ENCODE measurements around the gene PTPN3.
"Not testable (repeated sequence)": the region's sequence is repeated elsewhere in the genome, so short reads cannot be mapped to it uniquely, and the experiment has no call there.

The PTPN3 gene, protein sequence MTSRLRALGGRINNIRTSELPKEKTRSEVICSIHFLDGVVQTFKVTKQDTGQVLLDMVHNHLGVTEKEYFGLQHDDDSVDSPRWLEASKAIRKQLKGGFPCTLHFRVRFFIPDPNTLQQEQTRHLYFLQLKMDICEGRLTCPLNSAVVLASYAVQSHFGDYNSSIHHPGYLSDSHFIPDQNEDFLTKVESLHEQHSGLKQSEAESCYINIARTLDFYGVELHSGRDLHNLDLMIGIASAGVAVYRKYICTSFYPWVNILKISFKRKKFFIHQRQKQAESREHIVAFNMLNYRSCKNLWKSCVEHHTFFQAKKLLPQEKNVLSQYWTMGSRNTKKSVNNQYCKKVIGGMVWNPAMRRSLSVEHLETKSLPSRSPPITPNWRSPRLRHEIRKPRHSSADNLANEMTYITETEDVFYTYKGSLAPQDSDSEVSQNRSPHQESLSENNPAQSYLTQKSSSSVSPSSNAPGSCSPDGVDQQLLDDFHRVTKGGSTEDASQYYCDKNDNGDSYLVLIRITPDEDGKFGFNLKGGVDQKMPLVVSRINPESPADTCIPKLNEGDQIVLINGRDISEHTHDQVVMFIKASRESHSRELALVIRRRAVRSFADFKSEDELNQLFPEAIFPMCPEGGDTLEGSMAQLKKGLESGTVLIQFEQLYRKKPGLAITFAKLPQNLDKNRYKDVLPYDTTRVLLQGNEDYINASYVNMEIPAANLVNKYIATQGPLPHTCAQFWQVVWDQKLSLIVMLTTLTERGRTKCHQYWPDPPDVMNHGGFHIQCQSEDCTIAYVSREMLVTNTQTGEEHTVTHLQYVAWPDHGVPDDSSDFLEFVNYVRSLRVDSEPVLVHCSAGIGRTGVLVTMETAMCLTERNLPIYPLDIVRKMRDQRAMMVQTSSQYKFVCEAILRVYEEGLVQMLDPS

DNA sequence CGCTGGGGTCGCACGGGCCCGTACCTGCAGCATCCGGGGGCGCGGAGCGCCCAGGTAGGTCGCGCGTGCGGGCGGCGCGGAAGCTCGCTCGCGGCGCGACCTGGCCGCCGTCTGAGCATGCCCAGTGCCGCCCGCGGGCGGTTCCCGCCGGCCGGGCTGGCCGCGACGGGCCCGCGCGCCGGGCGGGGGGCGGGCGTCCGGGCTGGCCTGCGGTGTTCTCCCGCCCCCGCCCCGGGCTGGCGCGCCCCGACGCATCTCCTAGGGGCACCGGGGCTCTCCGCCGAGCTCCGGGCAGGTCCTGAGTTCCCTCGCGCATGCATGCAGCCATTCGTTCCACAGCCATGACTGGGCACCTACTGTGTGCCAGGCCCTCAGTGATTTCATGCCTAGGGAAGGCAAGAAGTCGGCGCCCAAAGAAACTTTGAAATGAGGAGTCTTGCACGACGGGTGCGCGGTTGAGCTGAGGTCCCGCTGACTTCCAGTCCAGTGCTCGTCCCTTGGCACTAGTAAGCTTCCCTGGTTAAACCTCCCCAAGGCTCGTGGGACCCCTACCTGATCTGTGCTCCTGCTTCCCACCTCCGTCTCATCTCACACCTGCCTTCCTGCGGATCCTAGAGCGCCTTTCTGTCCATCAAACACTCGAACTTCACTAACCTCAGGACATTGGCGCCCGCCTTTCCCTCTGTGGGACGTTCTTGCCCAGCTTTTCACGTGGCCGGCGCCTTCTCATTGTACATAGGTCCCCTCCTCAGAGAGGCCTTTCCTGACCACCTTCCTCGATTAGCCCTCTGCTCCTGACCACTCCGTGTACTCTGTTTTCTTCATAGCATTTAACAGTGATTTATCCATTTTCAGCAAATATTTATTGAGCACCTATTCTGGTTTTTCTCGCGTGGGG, at the start of gene PTPN3:
TSS of gene PTPN3 (minus strand) at position 113 of the 898 bp plus-strand sequence. CDS start 34,873 bp downstream, outside the sequence.
- Mint-ChIP-seq H3K36me3 (no peaks in the 10 kb centered on the region), H3K27ac (no peak within 1 kb of the TSS), H3K4me1 (peaks cover 9% of the 10 kb centered on the region), H3K4me3 (no peak within 1 kb of the TSS), H3K9me3 (no peaks in the 10 kb centered on the region)
- ATAC-seq: no peak
- DNase-seq (ENCODE audit: low spot score in 2 of 2): no peak

DNA sequence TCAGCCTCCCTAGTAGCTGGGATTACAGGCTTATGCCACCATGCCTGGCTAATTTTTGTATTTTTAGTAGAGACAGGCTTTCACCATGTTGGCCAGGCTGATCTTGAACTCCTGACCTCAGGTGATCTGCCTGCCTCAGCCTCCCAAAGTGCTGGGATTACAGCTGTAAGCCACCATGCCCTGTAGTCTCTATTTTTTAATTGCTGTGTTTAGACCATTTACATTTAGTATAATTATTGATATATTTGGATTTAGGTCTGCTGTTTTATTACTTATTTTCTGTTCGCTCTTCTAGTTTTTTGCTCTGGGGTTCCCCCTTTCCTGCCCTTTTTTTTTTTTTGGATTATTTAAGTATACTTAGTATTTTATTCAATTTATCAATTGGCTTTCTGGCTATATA, 46.8 kb upstream of the PTPN3 start:
- H3K4me3 Mint-ChIP-seq; DNase-seq (ENCODE audit: low spot score in 2 of 2); H3K4me1 Mint-ChIP-seq; H3K27ac Mint-ChIP-seq; ATAC-seq; H3K36me3 Mint-ChIP-seq: not testable (repeated sequence)
- peaks cover 15% of the 10 kb centered on the region for H3K9me3 Mint-ChIP-seq

DNA sequence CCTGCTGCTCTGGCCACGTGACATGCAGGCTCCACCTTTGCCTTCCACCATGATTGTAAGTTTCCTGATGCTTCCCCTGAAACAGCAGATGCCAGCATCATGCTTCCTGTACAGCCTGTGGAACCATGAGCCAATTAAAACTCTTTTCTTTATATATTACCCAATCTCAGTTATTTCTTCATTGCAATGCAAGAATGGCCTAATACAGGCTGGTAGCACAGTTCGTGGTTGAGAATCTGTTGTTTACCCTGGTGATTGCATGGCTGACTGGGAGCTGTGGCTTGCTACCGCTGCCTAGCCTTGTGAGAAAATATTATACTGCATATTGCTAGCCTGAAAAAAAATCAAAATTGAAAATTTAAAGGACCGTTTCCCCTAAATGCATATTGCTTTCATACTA, 44.8 kb upstream of the PTPN3 start:
- H3K4me1 Mint-ChIP-seq: no peaks in the 10 kb centered on the region
- ATAC-seq (no peak), DNase-seq (ENCODE audit: low spot score in 2 of 2) (no peak)
- no peak overlapping the region for H3K27ac Mint-ChIP-seq
- H3K9me3 Mint-ChIP-seq: peaks cover 18% of the 10 kb centered on the region
- no peak overlapping the region for H3K4me3 Mint-ChIP-seq
- H3K36me3 Mint-ChIP-seq: no peaks in the 10 kb centered on the region

DNA sequence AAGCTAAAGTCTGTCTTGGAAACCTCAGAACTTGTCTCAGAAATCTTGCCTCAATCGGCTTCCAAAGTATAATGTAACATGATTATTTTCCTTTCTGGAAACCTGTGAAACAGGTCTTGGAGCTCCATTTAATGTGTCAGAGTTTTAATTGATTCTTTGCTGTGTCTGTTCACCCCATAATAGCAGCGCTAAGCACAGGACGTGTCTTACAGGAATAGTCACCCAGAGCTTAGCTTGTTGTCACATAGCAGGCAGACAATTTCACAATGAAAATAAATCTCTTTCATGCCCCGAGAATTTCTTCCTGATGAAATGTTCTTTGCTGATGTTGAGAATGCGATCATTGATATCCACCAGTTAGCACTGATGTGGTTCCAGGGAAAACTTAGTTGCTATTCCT, 40.2 kb upstream of the PTPN3 start:
- no peak for DNase-seq (ENCODE audit: low spot score in 2 of 2)
- Mint-ChIP-seq H3K4me3 (no peak overlapping the region), H3K4me1 (no peaks in the 10 kb centered on the region), H3K9me3 (peaks cover 6% of the 10 kb centered on the region), H3K27ac (no peak overlapping the region), H3K36me3 (no peaks in the 10 kb centered on the region)
- no peak for ATAC-seq

DNA sequence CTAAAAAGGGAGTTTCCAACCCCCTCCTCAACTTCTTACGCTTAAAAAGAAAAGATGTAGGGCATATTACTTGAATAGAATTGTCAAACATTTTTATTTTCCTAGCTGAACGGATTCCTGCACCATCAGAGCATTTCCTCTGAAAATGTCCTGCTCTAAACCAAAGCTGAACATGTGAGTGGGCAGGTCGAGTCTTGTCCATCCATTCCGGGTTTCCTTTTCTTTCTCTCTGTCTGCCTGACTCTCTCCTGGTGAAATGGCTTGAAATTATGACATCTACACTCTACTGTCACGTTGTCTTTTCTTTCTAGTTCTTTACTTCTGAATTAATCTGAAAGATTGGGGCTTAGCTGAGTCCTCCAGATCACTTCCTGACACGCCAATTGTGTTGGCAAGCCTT, 39.2 kb upstream of the PTPN3 start:
- Mint-ChIP-seq H3K9me3 (peaks cover 3% of the 10 kb centered on the region), H3K4me3 (no peak overlapping the region), H3K4me1 (no peaks in the 10 kb centered on the region), H3K27ac (no peak overlapping the region), H3K36me3 (no peaks in the 10 kb centered on the region)
- no peak for DNase-seq (ENCODE audit: low spot score in 2 of 2)
- no peak for ATAC-seq

DNA sequence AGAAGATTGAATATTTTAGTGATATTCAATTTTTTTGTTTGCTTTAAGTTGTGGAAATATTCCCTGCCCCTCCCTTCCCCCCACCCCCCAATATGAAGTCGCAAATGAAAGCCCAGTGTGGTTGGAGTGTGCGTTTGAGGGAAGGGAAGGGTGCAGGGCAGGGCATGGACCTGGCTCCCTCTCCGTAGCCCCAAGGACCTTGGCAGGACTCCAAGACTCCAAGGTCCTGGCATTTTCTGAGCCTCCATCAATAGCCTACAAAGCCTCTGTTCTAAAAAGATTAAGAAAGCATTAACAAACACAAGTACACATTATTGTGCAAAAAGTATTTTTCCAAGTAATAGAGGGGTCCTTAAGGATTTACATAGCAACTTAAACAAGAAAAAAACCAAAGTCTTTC, 38.8 kb upstream of the PTPN3 start:
- Mint-ChIP-seq H3K9me3 (peaks cover 3% of the 10 kb centered on the region), H3K36me3 (no peaks in the 10 kb centered on the region), H3K4me1 (no peaks in the 10 kb centered on the region), H3K4me3 (no peak overlapping the region), H3K27ac (no peak overlapping the region)
- ATAC-seq: no peak
- no peak for DNase-seq (ENCODE audit: low spot score in 2 of 2)

DNA sequence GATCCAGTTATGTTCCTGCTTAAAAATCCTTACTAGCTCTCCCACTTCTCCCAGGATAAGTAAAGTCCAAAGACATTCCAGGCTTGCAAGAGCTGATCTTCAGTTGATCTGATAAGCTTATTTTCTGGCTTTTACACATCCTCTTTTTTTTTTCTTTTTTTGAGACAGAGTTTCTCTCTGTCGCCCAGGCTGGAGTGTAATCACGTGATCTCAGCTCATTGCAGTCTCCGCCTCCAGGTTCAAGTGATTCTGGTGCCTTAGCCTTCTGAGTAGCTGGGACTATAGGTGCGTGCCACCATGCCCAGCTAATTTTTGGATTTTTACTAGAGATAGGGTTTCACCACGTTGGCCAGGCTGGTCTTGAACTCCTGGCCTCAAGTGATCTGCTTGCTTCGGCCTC, 37.3 kb upstream of the PTPN3 start:
- H3K4me1 Mint-ChIP-seq: no peaks in the 10 kb centered on the region
- H3K9me3 Mint-ChIP-seq: peaks cover 3% of the 10 kb centered on the region
- no peak overlapping the region for H3K27ac Mint-ChIP-seq
- DNase-seq (ENCODE audit: low spot score in 2 of 2): no peak
- no peaks in the 10 kb centered on the region for H3K36me3 Mint-ChIP-seq
- no peak for ATAC-seq
- H3K4me3 Mint-ChIP-seq: no peak overlapping the region

DNA sequence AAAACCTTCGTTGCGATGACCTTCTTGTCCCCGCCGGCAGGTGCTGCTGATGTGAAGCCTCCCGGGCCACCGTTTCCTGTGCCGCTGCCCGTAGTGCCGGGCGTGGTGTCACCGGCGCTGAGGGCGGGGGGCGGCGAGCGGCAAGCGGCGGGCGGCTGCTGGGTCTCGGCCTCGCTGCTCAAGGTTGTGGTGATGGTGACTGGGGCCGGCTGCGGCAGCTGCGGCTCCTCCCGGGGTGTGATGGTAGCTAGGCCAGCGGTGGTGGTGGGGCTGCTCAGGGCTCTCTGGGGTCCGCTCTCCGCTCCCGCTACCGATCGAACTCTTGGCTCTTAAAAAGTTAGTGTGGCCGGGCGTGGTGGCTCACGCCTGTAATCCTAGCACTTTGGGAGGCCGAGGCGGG, 36.0 kb upstream of the PTPN3 start:
- DNase-seq (ENCODE audit: low spot score in 2 of 2): no peak
- Mint-ChIP-seq H3K4me1 (no peaks in the 10 kb centered on the region), H3K27ac (no peak overlapping the region), H3K9me3 (peaks cover 2% of the 10 kb centered on the region), H3K36me3 (no peaks in the 10 kb centered on the region), H3K4me3 (no peak overlapping the region)
- no peak for ATAC-seq

DNA sequence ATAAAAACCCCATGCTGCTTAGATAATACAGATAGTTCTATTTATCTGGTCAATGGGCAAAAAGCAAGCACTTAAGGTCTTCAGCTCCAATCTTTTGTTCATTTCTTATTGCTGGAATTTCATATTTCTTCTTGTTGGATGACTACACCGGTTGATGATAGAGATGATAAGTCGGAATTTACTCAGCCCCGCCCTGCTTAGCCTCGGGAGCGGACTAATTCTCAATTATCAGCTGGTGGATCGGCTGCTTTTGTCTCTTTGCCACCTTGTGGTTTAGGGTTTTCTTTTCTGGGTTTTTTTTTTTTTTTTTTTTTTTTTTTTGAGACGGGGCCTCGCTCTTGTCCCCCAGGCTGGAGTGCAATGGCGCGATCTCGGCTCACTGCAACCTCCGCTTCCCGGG, 34.5 kb upstream of the PTPN3 start:
- not testable (repeated sequence) for ATAC-seq; H3K4me3 Mint-ChIP-seq; DNase-seq (ENCODE audit: low spot score in 2 of 2); H3K27ac Mint-ChIP-seq; H3K4me1 Mint-ChIP-seq; H3K9me3 Mint-ChIP-seq; H3K36me3 Mint-ChIP-seq

DNA sequence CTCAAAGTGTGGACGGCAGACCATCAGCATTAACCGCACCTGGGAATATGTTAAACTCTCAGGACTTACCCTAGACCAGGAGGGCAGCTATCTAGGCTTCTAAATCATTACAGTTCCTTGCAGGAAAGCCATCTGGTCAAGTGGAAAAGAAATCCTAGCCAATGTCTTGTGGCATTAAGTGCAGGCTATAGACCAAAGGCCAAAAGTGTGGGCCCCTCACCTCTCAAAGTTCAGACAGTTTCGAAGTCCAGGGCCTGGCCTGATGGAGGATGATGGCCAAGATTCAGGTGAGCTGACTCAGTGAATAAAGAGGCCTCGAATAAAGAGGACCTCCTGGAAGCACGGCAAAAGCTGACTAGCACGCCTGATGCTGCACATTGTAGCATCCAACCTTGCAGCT, 24.0 kb upstream of the PTPN3 start:
- Mint-ChIP-seq H3K27ac (no peak overlapping the region), H3K36me3 (no peaks in the 10 kb centered on the region), H3K4me3 (no peak overlapping the region), H3K4me1 (no peaks in the 10 kb centered on the region), H3K9me3 (no peaks in the 10 kb centered on the region)
- DNase-seq (ENCODE audit: low spot score in 2 of 2): no peak
- ATAC-seq: no peak

DNA sequence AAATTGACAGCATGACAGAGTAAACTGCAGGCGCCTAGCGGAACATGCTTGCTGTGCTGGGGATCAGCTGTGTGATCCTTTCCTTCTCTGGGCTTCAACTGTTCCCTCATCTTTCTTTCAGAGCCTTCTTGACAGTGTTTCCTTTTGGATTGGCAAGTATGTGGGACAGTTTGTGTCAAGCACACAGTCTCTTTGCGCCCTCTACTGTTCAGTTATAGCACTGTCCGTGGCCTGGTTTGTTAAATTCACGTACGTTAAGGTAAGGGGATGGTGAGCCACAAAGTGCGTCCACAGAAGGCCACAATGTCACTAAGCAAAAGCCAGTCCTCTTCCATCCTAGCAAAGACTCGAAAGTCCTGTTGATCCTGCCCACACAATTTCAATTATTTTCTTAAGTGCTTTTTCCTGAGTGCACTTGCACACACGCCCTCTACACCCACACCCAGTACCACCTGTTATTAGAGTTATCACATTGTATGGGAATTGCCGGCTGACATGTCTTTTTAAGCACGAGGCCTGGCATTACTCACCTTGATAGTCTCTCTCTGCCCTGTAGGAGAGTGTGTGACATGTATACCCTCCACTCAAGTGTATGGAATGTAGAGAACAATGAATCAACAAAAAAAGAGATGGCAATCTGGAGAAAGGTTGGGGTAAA, 22.5 kb upstream of the PTPN3 start:
- H3K4me1 Mint-ChIP-seq: no peaks in the 10 kb centered on the region
- ATAC-seq: peak; percentile 50
- H3K9me3 Mint-ChIP-seq: peaks cover 3% of the 10 kb centered on the region
- H3K36me3 Mint-ChIP-seq: no peaks in the 10 kb centered on the region
- peak; percentile 5 to 60 for DNase-seq (ENCODE audit: low spot score in 2 of 2)
- H3K4me3 Mint-ChIP-seq: no peak overlapping the region
- no peak overlapping the region for H3K27ac Mint-ChIP-seq

DNA sequence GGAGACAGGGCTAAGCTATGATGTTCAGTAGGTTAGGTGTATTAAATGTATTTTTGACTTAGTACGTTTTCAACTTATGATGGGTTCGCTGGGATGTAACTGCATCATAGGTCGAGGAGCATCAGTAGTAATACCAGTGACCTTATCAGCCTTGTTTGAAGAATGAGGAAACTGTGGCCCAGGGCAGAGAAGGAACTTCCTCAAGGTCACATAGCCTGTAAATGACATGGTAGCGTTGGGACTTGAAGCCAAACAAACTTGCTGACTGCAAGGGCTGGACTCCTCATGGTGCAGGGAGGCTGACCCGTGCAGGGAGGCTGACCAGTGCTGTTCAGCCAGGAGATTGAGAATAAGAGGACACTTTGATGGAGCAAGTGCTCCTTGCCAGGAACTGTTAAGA, 21.3 kb upstream of the PTPN3 start:
- H3K27ac Mint-ChIP-seq: no peak overlapping the region
- DNase-seq (ENCODE audit: low spot score in 2 of 2) (no peak), ATAC-seq (no peak)
- H3K36me3 Mint-ChIP-seq: no peaks in the 10 kb centered on the region
- peaks cover 3% of the 10 kb centered on the region for H3K9me3 Mint-ChIP-seq
- H3K4me1 Mint-ChIP-seq: no peaks in the 10 kb centered on the region
- no peak overlapping the region for H3K4me3 Mint-ChIP-seq

DNA sequence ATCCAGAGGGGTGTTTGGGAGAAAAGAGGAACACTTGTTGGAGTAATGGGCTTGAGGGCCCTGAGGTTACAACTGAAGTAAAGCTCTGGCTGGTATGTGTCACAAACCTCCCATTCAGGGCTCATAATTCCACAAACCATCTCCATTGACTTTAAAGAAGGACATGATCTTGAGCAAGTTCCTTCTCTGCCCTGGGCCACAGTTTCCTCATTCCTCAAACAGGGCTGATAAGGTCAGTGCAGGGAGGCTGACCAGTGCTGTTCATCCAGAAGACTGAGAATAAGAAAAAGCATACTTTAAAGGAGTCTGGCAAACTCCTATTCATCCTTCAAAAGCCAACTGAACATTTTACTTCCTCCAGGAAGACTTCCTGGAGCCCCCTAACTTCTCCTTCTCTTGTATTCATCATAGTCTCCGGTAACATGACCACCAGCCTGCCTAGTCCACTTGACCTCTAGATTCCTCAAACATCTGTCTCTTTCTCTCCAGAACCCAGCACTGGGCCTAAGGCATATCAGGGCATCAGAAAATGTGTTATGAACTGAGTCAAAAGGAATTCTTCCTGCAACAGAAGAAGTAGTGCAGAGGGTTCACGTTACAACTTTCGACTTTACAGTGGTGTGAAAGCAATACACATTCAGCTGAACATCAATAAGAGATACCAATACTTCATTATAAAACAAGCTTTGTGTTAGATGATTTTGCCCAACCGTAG, 20.7 kb upstream of the PTPN3 start:
- Mint-ChIP-seq H3K9me3 (peaks cover 3% of the 10 kb centered on the region), H3K27ac (no peak overlapping the region), H3K4me1 (no peaks in the 10 kb centered on the region), H3K36me3 (no peaks in the 10 kb centered on the region), H3K4me3 (no peak overlapping the region)
- ATAC-seq: no peak
- no peak for DNase-seq (ENCODE audit: low spot score in 2 of 2)

DNA sequence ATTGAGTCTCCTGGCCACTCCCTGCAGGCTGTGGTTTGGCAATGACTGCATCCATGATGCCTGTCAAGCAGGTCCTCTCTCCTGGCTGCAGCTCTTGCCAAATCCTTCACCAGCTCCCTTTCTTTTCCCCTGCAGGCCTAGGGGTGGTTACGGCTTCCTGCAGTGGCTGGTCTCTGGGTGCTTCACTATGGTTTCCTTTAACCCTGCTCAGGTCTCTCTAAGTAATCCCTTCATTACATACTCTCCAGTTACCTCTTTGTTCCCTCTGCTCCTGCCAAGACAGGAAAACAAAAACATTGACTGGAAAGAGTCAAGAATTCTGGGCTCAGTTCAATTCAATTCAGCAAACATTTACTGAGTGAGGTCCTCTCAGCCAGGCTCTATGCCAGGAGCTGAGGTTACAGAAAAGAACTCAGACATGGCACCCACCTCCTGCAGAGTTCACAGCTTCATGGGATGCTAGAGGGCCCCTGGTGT, 19.8 kb upstream of the PTPN3 start:
- no peak for ATAC-seq
- DNase-seq (ENCODE audit: low spot score in 2 of 2): no peak
- Mint-ChIP-seq H3K9me3 (peaks cover 3% of the 10 kb centered on the region), H3K4me1 (no peaks in the 10 kb centered on the region), H3K27ac (no peak overlapping the region), H3K4me3 (no peak overlapping the region), H3K36me3 (no peaks in the 10 kb centered on the region)

All from stimulated activated effector memory CD8-positive, alpha-beta T cell treated with anti-CD3 and anti-CD28 coated beads, Interleukin-12 subunit alpha, Interleukin-12 subunit beta, amount 100 ng/mL, for 72 hours (primary cell).